ENCODE results near the gene ADAMTS2.
"Not testable (repeated sequence)": the region's sequence is repeated elsewhere in the genome, so short reads cannot be mapped to it uniquely, and the experiment has no call there.

ADAMTS2 gene

DNA sequence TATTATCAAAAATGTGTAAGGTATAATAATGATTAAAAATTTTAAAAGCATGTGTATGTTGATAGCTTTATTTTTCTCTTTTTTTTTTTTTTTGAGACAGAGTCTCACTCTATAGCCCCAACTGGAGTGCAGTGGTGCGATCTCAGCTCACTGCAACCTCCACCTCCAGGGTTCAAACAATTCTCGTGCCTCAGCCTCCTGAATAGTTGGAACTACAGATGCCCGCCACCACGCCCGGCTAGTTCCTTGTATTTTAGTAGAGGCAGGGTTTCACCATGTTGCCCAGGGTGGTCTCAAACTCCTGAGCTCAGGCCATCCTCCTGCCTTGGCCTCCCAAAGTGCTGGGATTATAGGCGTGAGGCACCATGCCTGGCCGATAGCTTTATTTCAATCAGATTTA, 20.9 kb downstream of the ADAMTS2 start:
- not testable (repeated sequence) for DNase-seq

DNA sequence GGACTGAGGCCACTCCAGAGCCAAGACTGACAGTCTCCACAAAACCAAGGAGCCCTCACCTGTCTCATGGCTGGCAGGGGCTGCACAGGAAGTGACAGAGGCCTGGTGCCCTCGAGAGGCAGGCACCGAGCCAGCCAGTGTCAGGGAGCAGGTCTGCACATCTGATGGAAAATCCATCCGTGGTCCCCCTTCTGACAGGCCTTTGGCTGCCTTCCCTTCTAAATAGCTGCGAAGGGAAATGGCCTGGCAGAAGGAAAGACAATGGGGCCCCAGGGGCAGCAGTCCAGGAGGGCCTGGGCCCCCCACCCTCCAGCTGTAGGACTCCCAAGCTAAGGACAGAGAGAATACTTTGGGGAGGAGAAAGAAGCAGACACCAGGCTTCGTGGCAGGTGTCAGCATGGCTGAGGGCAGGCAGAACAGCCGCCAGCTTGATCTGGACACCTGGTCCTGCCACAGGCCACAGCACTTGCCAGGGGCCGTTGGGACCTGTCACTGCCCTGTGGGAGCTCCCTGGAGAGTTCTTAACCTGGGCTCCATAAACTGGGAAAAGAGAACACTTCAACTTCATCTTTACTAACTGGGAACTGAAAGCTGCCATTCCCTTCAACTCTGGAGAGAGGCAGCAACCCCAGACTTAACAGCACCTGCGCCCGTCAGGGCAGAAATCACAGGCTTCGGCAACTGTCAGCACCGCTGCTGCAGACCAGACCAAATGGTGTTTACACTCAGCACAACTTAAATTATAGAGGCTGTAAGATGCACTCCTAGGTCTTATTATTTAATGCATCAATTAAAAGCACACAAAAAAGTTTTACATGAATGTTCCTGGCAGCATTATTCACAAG, 22.0 kb downstream of the ADAMTS2 start:
- DNase-seq = no peak

DNA sequence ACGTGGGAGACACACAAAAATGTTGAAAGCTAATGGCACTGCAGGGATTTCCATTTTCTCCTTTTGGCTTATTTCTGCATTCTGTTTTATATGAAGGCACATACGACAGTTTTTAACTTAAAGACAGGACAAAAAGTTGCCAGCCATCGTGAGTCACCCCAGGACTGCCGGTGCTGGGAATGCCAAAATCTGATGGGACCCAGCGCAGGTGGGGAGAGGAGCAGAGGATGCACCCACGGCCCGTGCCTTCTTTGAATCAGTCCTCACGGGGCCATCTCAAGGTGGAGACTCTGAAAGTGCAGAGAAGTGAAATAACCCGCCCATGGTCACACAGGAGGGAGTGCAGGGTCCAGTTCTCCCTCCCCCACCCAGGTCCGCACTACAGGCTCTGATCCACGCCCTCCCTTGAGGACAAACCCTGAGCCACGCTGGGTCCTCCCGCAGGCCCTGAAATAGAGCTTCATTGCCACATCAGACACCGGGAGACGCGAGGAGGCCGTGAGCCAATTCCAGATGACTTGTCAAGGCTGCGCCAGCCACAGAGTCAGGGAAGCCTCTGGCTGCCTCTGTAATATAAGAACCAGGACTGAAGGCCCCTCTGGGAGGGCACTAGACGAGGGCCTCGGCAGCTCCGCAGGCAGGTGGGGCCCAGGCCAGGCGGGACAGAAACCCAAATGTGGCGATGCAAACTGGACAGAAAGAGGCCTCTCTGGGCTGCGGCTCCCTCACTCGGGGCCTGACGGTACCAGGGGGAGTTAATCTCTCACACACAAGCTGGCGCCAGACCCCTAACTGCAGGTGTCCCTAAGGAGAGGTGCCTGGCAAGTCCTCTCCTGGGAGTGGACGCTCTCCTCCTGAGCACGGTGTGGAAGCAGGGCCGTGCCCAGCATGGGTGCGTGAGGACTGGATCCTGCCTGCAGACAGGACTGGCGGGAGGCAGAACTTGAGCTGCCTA, 22.9 kb downstream of the ADAMTS2 start:
- DNase-seq = no peak

DNA sequence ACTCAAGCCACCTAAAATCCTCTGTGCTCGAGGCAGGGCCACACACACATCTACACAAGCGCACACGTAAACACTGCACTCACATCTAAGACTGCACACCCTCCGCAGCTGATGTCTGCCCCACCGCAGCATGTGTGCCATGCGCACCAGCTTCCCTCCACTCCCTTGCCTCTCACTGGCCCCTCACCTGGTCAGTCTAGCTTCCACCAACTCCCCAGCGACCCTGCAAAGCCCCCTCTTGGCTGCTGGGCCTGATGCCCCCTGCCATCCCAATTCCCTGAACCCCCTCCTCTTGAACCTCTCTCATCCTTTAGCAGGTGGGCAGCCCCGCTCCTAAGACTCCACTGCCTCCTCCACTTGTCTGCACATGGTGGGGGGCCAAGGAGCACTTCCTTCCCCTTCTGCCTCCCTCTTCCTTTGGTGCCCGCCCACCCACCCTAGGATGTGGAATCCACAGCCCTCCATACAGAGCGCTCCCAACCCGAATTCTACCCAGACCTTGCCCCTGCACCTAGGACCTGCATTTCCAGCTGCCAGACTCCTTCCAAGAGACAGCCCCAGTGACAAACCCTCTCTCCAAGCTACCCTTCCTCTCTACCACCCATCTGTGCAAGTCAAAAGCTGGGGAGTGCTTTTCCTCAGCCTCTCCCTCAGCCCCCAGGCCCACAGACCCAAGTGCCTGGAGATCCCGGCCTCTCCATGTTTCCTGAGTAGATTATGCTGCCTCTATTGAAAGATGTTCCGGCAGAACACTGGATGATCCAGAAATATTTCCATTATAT, 23.9 kb downstream of the ADAMTS2 start:
- no peak for DNase-seq

DNA sequence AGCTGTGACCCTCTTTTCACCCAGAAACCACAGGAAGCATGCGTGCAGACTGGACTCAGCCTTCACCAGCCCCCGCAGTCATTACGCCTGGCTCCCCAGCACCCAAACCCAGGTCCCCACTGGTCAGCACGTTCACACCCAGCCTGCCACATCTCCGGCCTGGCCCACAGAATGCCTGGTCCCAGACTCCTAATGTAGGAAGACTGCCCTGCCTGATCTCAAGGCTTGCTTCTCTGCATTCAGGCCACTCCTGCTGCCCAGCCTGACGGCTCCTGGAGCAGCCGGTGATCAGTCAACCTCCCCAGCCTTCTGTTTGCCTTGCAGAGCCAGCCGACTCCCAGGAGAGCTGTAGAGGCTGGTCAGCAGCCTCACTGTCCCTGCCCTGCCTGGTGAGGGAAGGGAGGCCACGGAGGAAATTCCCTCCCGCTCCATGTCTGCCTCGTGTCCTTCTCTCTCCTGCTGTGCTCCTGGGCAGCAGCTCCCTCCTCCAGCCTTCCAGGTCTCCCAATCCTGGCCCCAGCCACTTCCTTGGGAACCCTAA, 25.4 kb downstream of the ADAMTS2 start:
- no peak for DNase-seq

DNA sequence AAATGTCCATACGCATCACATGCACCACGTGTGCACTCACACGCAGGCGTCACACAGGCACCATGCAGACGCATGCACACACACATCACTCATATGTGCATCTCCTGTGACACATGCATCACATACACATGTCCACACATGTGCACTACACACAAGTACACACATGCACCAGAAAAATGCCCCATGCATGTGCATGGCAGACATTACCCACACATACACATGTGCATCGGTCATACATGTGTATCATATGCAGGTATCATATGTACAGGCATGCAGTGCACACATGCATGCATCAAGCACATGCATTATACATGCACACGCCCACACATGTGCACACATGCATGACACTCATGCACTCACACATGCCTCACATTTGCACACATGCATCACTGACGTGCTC, 26.1 kb downstream of the ADAMTS2 start:
- DNase-seq = no peak

DNA sequence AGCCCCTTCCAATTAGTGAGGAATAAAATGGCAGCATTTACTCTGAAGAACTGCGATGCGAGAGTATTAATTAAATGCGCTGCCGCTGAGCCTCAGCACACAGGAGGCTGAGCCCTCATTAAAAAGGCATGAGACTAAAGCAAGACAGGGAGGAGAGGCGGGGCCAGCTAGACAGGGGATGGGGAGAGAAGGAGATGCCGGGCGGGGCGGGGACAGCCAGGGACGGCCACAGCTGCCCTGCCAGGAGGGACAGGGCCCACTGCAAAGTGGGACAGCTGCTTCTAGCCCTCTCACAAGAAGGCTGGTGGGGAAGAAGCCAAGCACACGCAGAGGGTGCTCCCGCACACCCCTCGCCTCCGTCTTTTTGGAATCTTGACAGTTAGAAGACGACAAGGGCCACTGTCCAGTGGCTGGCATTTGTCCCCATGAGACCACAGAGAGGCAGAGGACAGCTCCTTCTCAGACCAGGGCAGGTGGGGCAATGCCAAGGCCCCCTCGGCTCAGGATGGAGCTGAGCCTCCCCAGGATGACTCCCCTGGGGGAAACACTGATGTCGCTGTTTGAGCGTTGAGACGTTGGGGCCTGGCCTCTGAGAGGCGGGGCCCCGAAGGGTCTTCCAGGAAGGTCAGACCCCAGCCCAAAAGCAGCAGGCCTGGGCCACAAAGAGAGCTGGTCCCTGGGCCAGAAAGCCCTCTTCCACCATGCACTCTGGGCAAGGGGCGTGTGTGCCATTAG, 26.9 kb downstream of the ADAMTS2 start:
- DNase-seq = no peak

DNA sequence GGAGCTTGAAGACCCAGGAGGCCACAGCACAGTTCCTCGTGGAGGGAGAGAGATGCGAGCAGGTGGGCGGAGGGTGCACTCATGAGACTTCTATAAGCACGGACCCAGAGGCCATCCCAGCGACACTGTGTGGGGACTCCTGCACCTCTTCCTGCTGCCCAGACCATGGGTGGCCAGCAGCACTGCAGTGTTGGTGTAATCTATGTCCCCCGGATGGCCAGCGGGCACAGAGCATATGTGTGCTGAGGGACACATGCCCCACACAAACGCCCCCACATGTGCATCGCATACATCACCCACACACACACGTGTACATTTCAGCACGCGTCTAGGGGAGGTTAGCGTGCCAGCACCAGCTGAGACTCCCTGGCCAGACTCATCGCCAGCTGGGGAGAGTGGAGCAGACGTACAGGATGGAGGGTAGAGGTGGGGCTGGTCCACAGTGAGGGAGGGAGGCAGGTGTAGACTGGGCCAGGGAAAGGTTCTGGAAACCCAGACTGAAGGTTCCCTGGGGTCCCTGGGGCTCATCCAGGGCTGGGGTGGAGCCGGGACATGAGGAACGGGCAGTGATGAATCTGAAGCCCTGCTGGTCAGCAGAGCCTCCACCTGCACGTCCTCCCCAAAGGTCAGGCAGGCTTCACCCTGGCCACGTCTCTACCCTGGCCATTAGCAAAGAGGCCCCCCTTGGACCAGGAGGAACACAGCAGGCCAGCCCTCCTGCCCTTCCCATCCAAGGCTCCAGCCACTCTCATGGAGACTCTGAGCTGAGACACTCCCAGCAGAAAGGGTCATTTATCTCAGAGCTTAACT, 27.6 kb downstream of the ADAMTS2 start:
- DNase-seq = no peak

DNA sequence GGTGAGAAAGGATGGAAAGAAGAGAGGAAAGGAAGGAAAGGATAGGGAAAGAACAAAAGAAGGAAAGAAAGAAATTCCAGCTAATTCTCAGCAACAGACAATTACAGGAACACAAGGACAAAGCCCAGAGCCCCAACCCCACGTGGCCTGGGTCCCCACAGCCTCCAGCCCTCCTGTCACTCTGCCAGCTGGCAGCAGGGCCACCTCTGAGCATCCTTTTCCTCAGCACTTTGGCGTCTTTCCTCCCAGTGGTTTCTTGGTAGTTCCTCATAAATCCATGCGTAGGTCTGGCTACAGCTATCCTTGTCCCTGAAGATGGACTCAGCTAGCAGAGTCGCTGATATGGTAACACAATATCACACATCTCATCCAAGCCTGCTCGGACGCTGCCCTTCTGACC, 28.3 kb downstream of the ADAMTS2 start:
- no peak for DNase-seq

DNA sequence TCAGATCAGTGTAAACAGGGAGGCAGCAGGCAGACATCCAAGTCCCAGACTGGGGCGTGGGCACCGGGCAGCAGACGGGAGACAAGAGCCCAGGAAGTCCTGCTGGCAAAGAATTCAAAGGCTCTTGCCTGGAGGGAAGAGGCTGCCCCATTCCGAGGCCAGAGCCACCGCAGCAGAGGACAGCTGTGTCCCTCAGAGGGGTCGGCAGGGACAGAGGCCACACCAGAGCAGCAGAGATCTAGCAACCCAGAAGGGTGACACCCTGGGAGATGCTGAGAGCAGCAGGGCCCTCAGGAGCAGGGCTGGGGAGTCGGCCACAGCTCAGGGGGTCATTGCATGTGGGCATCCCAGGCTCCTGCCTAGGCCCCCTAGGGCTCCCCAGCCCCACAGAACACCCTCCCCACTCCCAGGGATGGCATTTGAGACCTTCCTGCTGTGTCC, 29.1 kb downstream of the ADAMTS2 start:
- no peak for DNase-seq

DNA sequence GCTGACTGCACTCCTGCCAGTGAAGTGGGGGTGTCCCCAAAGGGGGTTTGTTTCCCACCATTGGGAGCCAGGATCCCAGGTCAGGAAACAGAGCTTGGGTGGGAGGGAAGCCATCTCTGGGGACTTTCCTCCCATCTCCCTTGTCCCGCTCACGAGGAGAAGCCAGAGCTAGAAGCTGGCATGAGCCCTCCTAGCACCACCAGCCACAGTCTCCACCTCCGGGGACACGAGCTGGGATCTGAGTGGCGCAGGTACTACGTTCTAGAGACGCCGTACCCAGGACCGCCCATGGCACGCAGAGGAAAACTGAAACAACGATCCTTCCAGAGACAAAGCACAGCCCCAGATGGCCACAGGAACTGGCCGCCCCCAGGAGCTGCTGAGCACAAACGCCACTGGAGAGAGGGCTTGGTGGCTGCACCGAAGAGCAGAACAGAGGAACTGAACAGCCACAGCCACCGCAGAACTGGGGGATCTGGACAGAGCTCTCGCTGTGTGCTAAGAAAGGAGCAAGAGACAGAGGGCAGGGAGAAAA, 29.8 kb downstream of the ADAMTS2 start:
- no peak for DNase-seq

DNA sequence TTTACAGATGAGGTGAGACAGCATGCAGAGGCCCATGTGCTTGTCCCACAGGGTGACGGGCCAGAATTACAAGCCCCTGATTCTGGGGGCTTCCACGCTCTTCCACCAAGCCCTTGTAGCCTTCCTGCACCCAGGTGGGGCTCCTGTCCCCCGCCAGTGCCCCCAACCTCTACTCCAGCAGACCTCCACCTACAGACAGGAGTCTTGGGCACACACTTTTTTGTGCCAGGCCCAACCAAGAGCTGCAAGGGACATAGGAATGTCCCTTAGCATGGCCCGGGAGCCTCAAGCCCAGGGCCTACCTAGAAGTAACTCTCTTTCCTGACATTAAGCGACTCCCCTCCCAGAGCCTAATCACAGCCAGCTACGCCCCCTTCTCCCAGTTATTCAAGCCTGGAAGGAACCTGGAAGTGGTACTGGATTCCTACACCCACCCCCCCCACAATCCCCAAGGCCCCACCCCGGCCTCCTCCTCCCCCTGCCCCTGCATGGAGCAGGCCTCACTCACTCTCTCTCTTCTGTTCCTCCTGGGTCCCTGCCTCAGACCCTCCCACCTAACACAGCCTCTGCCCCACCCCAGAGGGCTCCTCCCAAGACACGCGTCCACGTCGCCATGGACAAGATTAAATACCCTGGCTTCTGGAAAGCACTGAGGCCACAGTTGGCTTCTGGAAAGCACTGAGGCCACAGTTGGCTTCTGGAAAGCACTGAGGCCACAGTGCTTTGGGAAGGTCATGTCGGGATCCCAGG, 30.5 kb downstream of the ADAMTS2 start:
- no peak for DNase-seq

DNA sequence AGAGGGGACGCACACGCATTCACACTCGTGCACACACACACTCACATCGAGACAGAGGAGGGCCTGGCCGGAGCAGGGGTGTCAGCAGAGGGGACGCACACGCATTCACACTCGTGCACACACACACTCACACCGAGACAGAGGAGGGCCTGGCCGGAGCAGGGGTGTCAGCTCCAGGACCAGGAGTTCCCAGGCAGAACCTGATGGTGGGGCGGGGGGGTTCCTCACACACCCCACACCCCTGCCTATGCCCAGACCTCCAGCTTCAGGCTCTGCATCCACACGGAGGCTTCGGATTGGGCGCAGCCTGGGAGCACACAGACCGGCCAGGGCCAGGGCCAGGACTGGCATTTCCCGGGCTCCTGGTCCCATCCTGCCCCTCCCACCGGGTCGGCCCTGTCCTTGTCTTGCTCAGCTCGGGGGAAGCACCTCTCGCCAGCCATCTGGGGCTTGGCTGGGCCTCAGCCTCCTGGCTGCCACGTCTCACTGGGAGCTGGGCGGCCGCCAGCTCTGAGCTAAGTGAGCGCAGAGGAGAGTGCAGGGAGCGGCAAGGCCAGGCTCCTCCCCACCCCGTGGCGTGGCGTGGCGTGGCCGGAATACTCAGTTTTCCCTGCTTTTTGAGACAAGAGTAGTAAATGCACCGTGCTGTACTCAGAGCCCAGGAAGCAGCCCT, 31.3 kb downstream of the ADAMTS2 start:
- DNase-seq = no peak

DNA sequence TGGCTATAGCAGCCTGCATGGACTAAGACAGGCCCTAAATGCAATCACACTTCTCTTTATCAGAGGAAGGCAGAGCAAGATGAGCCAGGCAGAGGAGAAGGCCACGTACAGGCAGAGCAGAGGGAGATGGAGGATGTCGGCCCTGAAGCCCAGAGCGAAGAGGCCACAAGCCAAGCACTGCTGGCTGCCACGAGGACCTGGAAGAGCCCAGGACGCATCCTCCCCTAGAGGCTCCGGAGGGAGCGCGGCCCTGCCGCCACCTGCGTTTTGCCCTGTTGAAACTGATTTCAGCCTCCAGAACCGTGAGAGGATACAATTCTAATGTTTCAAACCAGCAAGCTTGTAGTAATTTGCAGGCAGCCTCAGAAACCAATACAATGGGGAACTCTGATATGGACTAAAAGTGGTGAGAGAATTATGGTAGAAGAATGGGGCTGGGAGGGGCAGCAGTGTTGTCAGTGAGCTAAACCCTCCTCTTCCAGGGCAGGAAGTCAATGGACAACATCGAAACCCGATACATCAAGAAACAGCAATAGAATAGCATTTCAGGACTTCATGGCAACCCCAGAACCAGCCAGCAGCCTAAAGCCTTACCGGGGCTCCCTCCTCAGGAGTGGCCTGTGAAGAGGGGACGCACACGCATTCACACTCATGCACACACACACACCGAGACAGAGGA, 32.6 kb downstream of the ADAMTS2 start:
- no peak for DNase-seq

DNA sequence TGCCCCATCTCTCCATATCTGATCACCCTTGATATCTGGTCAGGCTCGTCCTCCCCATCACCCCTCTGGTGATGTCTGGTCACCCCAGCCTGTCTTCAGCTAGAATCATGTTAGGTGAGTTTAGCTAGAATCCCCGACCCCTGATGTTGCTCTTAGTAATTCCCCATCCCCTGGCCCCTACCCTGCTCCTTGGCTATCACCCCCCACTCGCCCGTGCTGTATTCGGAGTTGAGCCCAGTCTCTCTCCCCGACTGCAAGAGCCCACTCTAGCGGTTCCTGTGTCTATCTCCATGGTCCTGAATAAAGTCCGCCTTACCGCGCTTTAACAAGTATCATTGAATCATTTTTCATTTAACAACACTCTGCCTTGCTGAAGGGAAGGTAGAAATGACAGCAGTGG, 33.7 kb downstream of the ADAMTS2 start:
- DNase-seq = no peak

DNA sequence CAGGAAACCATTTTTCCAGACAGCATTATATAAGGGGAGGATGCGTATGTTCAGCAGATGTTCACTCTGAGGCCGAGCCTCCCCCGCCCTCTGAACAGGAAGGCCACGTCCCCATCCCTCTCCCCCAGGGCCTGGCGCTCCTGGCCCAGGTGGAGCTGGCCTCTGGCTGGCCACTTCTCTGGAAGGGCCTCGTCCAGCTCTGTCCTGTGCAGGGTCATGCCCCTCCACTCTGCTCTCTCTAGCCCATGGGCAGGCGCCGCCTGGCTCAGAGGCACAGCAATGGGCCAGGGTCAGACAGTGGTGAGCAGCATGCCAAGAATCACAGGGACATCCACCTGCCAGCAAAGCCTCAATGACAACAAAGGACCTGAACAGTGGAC, 34.2 kb downstream of the ADAMTS2 start:
- no peak for DNase-seq

DNA sequence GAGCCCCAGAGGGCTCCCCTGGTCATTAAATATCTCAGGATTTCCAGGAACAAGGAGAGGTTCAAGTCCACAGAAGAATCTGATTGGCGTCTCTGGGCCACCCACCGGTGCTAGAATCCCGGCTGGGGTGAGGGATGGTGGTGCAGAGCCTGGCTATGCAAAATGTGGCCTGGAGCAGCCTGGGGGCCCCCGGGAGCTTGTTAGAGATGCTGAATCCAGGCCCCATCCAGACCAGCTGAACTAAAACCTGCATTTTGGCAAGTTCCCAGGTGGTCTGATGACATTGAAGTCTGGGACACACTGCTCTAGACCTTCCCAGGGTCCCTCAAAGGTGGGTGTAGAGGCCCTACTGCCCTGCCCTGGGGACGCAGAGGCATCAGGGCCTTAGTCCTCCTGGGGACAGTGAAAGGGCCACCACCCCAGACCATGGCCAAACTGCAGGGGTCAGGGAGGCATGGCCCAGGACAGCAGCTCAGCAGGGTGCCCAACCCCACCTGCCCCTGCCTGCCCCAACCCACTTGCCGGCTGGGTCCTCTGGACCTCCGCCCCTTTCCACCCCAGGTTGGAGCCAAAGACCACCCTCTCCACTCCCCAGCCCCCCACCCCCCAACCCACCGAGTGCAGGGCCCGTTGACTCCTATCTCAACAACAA, 34.7 kb downstream of the ADAMTS2 start:
- DNase-seq = no peak

DNA sequence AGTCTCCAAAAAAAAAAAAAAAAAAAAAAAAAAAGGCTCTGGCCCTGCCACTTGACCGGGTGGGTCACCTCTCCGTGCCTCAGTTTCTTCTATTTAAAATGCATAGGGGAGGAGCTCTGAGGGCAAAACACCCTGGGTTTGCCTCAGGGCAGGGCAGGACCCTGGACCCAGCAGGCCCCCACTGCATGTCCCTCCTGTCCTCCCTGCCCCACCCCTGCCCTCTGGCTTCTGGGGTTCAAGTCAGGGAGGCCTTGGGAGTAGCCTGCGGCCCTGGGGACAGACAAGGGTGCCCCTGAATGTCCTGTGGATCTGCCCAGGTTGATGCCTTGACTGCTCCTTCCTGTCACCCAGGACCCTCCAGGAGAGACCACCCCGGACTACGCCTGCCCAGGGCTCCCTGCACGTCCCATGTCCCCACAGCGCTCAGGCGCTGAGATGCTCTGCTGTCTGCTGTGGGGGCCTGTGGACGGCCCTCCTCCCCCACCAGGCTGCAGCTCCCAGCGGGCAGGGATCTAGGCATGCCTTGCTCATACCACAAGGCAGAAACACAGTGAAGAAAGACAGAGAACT, 35.4 kb downstream of the ADAMTS2 start:
- no peak for DNase-seq

All from CD4-positive, alpha-beta T cell treated with Interleukin-1 beta for 1 hour (primary cell).